ENCODE data around the gene SORCS2.

The SORCS2 gene

DNA sequence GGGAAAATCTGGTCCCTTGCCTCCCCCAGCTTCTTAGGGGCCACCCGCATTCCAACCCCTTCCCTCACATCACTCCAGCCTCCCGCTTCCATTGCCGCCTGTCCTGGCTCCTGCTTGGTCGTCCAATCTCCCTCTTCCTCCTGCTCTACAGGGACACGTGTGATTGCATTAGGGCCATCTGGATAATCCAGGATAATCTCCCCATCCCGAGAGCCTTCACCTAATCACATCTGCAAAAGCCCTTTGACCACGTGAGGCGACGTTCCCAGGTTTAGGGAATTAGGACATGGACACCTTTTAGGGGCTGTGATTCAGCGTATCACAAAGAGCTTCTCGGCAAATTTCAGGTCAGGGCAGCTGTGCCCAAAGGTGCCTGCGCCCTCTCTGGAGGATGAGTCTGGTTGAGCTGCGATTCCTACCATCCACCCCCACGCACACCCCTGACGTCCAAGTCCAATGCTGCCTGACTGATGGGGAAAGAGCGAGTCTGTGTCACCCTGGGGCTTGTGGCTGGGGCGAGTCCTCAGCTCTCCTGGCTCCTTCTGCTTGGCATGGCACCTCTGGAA is 137.8 kb downstream of the SORCS2 start:
- Mint-ChIP-seq H3K27me3 (no peaks in the 10 kb centered on the region), H3K27ac (no peak overlapping the region), H3K4me3 (no peak overlapping the region), H3K4me1 (ENCODE audit: low read depth) (no peaks in the 10 kb centered on the region), H3K36me3 (ENCODE audit: low read depth) (no peaks in the 10 kb centered on the region), H3K9me3 (no peaks in the 10 kb centered on the region)
- intact Hi-C loops (cut with micrococcal nuclease) = no loop called here

DNA sequence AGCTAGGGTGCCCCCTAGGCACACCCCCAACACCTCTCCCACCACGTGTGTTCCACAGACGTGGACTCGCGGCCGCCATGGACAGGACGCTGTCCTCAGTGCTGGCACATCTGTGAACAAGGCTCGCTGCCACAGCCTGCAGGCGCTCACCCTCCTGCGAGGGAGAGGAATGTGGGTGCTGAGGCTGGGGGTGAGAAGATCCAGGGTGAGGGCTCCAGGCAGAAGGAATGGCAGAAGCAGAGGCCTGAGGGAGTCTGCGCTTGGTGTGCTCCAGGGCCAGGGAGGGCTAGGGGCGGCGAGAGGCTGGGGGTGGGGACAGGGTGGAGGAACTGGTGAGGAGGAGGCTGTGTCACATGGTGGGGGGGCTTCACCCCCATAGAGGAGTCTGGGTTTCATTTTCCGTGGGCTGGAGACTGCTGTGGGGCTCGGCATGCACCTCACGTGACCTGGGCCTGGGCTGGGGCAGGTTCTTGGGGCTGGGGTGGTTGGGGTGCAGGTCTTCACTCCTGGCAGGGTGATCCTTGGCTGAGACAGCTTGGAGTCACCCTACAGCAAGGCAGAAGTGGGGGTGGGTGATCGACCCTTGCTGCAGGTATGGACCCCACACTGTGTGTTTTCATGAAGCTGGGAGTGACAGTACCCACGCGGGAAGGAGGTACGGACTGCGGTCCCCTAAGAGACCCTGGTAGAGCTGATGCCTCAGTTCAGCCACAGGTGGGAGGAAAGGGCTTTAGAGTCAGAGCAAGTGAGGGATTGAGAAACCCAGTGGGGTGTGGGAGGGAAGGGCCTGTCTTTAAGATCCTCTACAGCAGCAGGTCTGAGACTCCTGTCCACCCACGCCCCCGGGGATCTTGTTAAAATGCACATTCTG is 138.7 kb downstream of the SORCS2 start:
- intact Hi-C loops (cut with micrococcal nuclease) = no loop called here
- Mint-ChIP-seq H3K36me3 (ENCODE audit: low read depth) (no peaks in the 10 kb centered on the region), H3K9me3 (no peaks in the 10 kb centered on the region)

DNA sequence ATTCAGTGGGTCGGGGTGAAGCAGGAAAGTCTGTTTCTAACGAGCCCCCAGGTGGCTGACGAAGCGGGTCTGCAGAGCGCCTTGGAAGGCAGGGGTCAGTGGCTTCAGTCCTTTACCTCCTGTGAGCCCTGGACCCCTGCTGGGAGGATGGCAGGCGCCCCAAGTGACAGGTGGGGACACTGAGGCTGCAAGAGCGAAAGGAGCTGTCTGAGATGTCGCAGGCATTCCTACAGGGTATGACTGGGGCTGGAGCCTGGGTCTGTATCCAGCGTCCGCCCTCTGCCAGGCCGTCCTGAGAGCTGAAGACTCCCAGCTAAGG is 139.3 kb downstream of the SORCS2 start:
- Mint-ChIP-seq H3K36me3 (ENCODE audit: low read depth) (no peaks in the 10 kb centered on the region), H3K27ac (no peak overlapping the region), H3K9me3 (no peaks in the 10 kb centered on the region), H3K4me3 (no peak overlapping the region), H3K4me1 (ENCODE audit: low read depth) (no peaks in the 10 kb centered on the region), H3K27me3 (no peaks in the 10 kb centered on the region)
- intact Hi-C loops (cut with micrococcal nuclease) = no loop called here

More for the DNA sequence above, 138.7 kb downstream of the SORCS2 start:
- Mint-ChIP-seq H3K4me3 (no peak overlapping the region), H3K4me1 (ENCODE audit: low read depth) (no peaks in the 10 kb centered on the region), H3K27ac (no peak overlapping the region), H3K27me3 (no peaks in the 10 kb centered on the region)

DNA sequence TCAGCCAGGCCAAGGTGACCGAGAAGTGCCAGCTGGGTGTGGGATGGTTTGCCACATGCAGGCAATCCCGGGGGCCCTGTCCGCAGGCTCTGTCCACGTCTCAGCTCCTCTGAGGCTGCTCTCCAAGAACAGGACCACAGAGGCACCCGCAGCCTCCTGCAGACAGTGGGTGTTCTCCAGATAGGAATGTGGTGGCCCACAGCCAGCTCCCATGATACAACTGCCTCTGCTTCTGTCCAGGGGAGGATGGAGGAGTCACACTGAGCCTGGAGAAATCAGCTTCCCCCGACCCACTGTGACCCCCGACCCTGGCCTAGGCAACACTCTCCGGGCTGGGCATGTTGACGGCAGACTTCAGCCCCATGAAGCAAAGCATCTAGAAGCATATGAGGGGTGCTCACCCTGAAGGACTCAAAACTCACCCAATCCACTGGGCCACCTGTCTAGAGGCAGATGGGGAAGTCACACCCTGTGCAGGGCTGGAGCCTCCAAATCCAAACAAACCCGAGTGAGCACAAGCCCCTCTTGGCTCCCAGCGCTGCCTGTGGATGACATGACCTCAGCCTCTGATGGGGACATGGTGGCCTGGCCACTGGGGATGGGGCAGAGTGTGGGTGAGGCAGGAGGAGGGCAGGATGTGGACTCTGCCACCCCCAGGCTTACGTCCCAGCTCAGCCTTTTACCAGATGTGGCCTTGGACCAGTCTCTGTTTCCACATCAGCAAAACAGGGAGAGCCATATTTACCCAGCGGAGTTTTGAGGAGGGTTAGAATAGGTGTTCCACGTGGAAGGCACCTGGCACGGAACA is 140.1 kb downstream of the SORCS2 start:
- no peak overlapping the region for H3K27ac Mint-ChIP-seq
- intact Hi-C loops (cut with micrococcal nuclease) = no loop called here
- no peaks in the 10 kb centered on the region for H3K9me3 Mint-ChIP-seq
- no peaks in the 10 kb centered on the region for H3K4me1 Mint-ChIP-seq (ENCODE audit: low read depth)
- H3K36me3 Mint-ChIP-seq (ENCODE audit: low read depth) = no peaks in the 10 kb centered on the region
- no peaks in the 10 kb centered on the region for H3K27me3 Mint-ChIP-seq
- no peak overlapping the region for H3K4me3 Mint-ChIP-seq

DNA sequence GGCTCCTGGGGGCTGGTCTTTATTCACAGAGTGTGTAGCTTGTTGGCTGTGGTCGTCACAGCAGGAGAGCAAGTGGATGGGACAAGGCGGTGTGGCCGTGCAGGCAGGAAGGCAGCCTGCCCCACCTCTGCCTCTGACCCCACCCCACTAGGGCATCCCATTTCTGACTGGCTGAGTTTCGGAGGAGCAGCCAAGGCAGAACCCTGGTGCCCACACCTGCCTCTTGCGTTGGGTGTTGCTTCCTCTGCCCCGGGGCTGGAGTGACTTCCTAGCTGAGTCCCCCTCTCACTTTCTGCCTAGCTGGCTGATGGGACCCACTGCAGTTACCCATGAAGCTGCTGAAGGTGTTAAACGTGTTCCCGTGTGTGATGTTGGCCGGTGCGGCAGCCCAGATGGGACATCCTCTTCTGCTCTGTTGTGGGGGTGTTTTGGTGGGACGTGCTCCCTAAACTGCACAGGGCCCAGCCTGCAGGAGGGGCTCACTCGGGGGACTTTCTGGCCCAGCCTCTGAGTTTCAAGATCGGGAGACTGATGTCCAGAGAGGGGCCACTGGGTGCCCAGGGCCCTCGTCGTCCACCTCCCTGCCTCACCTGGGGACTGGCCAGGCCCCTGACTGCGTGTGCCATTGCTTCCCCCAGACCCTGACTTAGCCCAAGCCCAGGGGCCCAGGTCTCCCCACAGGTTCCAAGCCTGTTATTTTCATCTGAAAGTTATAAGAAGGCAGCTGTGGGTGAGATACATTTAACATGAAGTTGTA is 140.9 kb downstream of the SORCS2 start:
- intact Hi-C loops (cut with micrococcal nuclease) = no loop called here
- H3K4me1 Mint-ChIP-seq (ENCODE audit: low read depth) = no peaks in the 10 kb centered on the region
- no peaks in the 10 kb centered on the region for H3K36me3 Mint-ChIP-seq (ENCODE audit: low read depth)
- no peak overlapping the region for H3K4me3 Mint-ChIP-seq
- H3K27me3 Mint-ChIP-seq = no peaks in the 10 kb centered on the region
- no peaks in the 10 kb centered on the region for H3K9me3 Mint-ChIP-seq
- H3K27ac Mint-ChIP-seq = no peak overlapping the region

DNA sequence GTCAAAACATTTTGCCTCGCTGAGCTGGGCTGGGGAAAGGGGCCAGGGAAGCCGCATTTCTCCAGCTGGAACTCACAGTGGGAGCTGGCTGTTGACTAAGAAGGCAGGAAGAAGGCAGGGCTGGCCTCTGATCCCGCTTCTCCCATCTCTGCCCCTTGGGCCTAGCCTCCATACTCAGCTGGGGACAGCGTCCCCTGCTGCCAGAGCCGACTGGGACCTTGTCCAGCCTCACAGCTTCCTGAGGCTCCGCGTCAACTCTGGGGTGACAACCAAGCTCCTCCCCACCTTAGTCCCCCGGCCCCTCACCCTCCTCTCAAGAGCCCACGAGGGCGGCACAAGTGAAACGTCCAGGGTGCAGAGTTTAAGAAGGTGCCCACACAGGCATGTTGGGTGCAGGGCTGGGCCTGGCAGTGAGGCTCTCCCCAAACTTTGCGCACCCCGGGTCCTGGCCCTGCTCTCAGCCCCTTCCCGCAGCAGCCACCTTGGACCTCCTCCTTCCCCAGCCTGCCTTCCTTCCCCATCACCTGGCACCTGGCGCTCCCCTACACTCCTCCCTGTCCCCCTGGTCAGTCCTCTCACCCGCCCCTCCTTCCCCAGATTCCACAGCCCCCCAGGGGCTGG is 141.6 kb downstream of the SORCS2 start:
- no peaks in the 10 kb centered on the region for H3K4me1 Mint-ChIP-seq (ENCODE audit: low read depth)
- no peak overlapping the region for H3K27ac Mint-ChIP-seq
- no peaks in the 10 kb centered on the region for H3K9me3 Mint-ChIP-seq
- intact Hi-C loops (cut with micrococcal nuclease) = no loop called here
- H3K4me3 Mint-ChIP-seq = no peak overlapping the region
- H3K36me3 Mint-ChIP-seq (ENCODE audit: low read depth) = no peaks in the 10 kb centered on the region
- no peaks in the 10 kb centered on the region for H3K27me3 Mint-ChIP-seq

DNA sequence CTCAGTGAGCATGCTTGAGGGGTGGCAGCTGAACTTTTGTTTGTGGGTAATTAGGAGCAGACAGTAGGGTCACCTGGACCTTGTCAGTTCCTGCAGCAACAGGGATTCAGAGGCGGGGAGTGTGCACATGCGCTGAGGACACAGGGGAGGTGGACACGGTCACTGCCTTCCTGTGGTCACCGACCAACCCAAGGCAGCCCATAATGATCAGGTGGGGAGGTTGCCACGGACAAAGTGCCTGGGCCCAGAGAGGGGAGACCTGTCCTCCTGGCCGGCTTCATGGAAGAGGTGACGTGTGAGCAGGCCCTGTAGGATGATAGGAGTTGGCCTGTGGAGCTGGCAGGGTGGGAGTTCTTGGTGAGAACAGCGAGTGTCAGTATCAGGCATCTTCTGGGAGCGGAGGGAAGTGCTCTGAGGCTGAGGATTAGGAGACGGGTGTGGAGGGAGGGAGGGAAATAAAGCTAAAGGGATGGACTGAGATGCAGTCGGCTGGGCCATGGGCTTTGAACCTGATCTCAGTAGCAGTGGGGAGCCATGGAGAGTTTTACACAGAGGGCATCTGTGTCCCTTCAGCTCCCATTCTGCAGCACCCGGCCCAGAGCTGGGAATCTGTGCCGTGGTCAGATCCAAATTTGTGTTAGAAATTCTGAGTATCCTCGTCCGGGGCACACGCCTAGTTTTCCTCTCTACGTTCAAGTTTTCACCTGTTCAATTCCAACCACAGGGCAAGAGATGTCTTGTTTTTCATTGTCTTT is 142.4 kb downstream of the SORCS2 start:
- H3K27me3 Mint-ChIP-seq = no peaks in the 10 kb centered on the region

DNA sequence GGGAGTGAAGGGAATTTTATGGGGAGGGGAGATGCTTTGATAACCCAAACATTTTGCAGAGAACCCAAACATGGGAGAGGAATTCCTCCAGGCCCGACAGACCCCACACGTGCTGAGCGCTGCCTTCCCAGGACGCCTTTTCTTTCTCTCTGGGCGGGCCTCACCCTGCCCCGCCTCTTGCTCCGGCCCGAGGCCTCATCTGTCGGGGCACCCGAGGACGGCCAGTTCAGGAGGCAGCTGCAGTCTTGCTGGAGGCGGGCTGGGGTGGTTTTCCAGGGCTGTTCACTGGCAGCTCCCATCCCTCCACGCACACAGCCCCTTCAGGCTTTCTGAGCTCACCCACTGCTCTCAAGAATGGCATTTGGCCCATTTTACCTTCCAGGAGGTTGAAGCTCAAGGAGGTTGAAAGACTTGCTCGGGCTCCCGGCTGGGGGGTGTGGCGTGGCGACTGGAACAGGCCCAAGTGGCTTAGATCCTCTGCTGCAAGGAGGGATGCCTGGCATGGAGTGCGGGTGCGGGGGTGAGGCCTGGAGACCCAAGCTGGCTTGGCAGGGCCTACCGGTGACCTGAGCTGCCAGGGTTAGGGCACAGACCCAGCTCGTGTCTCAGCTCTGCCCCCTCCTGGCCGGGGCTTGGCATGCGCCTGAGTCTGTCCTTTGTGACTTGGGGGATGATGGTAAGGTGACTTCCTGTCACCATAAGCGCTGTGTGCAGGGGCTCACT is 143.2 kb downstream of the SORCS2 start:
- H3K27ac Mint-ChIP-seq = no peak overlapping the region
- intact Hi-C loops (cut with micrococcal nuclease) = no loop called here
- H3K4me3 Mint-ChIP-seq = no peak overlapping the region
- no peaks in the 10 kb centered on the region for H3K9me3 Mint-ChIP-seq
- no peaks in the 10 kb centered on the region for H3K36me3 Mint-ChIP-seq (ENCODE audit: low read depth)
- H3K27me3 Mint-ChIP-seq = no peaks in the 10 kb centered on the region
- H3K4me1 Mint-ChIP-seq (ENCODE audit: low read depth) = no peaks in the 10 kb centered on the region

More for the DNA sequence above, 142.4 kb downstream of the SORCS2 start:
- H3K4me3 Mint-ChIP-seq = no peak overlapping the region
- intact Hi-C loops (cut with micrococcal nuclease) = no loop called here
- H3K4me1 Mint-ChIP-seq (ENCODE audit: low read depth) = no peaks in the 10 kb centered on the region
- no peak overlapping the region for H3K27ac Mint-ChIP-seq
- no peaks in the 10 kb centered on the region for H3K9me3 Mint-ChIP-seq
- no peaks in the 10 kb centered on the region for H3K36me3 Mint-ChIP-seq (ENCODE audit: low read depth)

DNA sequence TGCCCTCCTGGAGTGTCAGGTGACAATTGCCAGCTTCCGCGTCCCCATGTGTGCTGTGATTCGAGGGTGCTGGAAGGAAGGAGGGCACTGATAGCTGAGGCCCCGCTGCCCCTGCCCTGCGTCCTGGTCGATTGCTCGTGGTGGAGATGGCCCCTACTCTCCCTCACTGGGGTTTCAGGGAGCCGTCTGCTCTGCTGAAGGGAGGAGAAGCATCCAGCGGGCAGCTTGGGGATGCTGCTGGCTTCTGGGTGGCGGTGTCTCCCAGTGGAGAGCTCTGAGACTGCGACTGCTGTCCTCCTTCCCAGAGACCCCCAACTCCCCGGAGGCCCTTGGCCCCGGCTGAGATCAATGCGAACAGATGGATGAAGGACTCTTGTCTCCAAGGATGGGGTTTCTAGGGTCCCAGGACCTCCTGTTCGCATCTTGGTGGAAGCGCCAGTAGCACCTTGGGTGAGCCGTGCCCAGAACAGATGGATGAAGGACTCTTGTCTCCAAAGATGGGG is 143.8 kb downstream of the SORCS2 start:
- no peaks in the 10 kb centered on the region for H3K4me1 Mint-ChIP-seq (ENCODE audit: low read depth)
- no peaks in the 10 kb centered on the region for H3K9me3 Mint-ChIP-seq
- no peak overlapping the region for H3K27ac Mint-ChIP-seq
- no peaks in the 10 kb centered on the region for H3K27me3 Mint-ChIP-seq
- H3K36me3 Mint-ChIP-seq (ENCODE audit: low read depth) = no peaks in the 10 kb centered on the region
- H3K4me3 Mint-ChIP-seq = no peak overlapping the region
- intact Hi-C loops (cut with micrococcal nuclease) = no loop called here

DNA sequence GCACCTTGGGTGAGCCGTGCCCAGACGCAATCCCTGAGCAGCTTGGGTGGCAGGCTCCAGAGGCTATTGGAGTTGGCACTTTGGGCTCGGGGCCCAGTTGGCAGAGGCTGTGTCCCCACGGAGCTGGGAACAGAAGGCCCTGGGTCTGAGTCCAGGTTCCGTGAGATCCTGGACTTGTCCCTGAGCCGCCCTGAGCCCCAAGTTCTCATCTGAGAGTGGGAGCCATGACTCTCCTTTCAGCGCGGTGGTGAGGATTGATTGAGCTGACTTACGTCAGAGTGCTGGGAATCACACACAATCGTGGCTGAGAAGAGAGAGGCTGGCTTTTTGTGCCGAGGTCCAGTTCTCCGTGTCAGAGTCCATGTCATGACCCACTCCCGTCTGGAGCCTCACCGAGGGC is 144.4 kb downstream of the SORCS2 start:
- no peaks in the 10 kb centered on the region for H3K27me3 Mint-ChIP-seq
- intact Hi-C loops (cut with micrococcal nuclease) = no loop called here
- no peaks in the 10 kb centered on the region for H3K36me3 Mint-ChIP-seq (ENCODE audit: low read depth)
- no peak overlapping the region for H3K4me3 Mint-ChIP-seq
- H3K27ac Mint-ChIP-seq = no peak overlapping the region
- H3K9me3 Mint-ChIP-seq = no peaks in the 10 kb centered on the region
- no peaks in the 10 kb centered on the region for H3K4me1 Mint-ChIP-seq (ENCODE audit: low read depth)

DNA sequence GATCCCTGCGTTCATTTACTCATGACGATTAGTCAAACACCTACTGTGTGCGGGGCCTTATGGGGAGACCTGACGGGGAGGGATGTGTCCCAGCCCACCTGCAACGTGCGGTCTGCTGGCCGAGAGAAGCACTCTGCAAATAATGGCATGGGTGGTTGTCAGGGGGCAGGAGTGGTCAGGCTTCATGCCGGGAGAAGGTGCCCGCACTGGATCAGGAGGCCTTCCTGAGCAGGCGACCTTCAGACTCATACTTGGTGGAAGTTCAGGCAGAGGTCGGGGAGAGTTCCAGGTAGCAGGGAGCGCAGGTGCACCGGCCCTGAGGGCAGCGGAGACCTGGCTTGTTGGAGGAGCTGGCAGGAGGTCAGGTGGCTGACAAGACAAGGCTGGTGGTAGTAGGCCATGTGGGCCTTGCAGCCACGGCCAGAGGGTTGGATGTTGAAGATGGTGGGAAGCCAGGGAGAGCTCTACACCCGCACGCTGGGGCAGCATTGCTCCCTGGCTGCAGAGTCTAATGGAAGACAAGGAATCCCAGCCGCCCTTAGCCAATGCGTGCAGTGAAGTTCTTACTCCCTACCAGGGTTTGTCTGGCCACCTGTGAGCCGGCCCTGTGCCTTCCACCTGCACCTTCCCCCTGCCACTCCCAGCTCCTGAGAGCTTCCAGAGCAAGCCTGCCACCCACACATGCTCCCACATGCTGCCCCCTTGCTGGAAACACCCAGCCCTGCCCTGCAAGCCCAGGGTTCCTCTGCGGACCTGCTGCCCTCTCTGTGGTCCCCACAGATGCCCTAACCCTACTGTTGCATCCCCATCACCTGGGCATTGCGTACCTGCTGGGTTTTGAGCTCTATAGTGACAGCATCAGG is 145.1 kb downstream of the SORCS2 start:
- intact Hi-C loops (cut with micrococcal nuclease) = no loop called here

DNA sequence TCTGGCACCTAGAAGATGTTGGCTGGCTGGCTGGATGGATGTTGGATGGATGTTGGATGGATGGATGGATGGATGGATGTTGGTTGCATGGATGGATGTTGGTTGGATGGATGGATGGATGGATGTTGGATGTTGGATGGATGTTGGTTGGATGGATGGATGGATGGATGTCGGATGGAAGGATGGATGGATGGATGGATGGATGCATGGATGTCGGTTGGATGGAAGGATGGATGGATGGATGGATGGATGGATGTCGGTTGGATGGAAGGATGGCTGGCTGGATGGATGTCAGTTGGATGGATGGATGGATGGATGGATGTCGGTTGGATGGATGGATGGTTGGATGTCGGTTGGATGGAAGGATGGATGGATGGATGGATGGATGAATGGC is 145.7 kb downstream of the SORCS2 start:
- no peaks in the 10 kb centered on the region for H3K9me3 Mint-ChIP-seq

More for the DNA sequence above, 145.1 kb downstream of the SORCS2 start:
- Mint-ChIP-seq H3K27ac (no peak overlapping the region), H3K4me3 (no peak overlapping the region), H3K27me3 (no peaks in the 10 kb centered on the region), H3K36me3 (ENCODE audit: low read depth) (no peaks in the 10 kb centered on the region), H3K4me1 (ENCODE audit: low read depth) (no peaks in the 10 kb centered on the region), H3K9me3 (no peaks in the 10 kb centered on the region)

More for the DNA sequence above, 145.7 kb downstream of the SORCS2 start:
- intact Hi-C loops (cut with micrococcal nuclease) = no loop called here
- no peaks in the 10 kb centered on the region for H3K27me3 Mint-ChIP-seq
- H3K4me1 Mint-ChIP-seq (ENCODE audit: low read depth) = no peaks in the 10 kb centered on the region
- no peak overlapping the region for H3K4me3 Mint-ChIP-seq
- no peak overlapping the region for H3K27ac Mint-ChIP-seq
- H3K36me3 Mint-ChIP-seq (ENCODE audit: low read depth) = no peaks in the 10 kb centered on the region

All from dendritic cell treated with granulocyte-macrophage colony-stimulating factor and Interleukin-4, amounts not matched to agents 40 ng/mL and 50 ng/mL, for 4 days (primary cell).